GM19023 (cell line): Measurements from ENCODE around the gene LIMA1.
A peak's percentile ranks its signal among the peaks of the same experiment; 100 is the strongest.

Experiments used
- ATAC-seq: cut with Tn5 transposase; IDR thresholded peaks from one replicate; pipeline ENCODE4 v1.9.1; 2021; ENCODE audit warnings: mild to moderate bottlenecking, moderate library complexity; ENCODE audit not compliant: unreplicated experiment

LIMA1 gene

GRCh38 chr12:50192236-50192635 lies 91.1 kb downstream of the LIMA1 start:
- no peak for ATAC-seq

- no peak for ATAC-seq
Measured at GRCh38 chr12:50190859-50191258, 92.5 kb downstream of the LIMA1 start.

GRCh38 chr12:50188875-50189575 lies 94.3 kb downstream of the LIMA1 start:
- ATAC-seq, result no peak

GRCh38 chr12:50188241-50188781 lies 95.0 kb downstream of the LIMA1 start:
- ATAC-seq, result no peak

- ATAC-seq, result peak; percentile 52
Measured at GRCh38 chr12:50187084-50187900, 96.0 kb downstream of the LIMA1 start.

GRCh38 chr12:50186681-50187080 lies 96.6 kb downstream of the LIMA1 start:
- no peak for ATAC-seq

GRCh38 chr12:50185970-50186663 lies 97.2 kb downstream of the LIMA1 start:
- no peak for ATAC-seq

GRCh38 chr12:50185301-50185895 lies 97.9 kb downstream of the LIMA1 start:
- ATAC-seq, result no peak

GRCh38 chr12:50184261-50184660 lies 99.1 kb downstream of the LIMA1 start:
- no peak for ATAC-seq

- no peak for ATAC-seq
Measured at GRCh38 chr12:50182461-50182860, 100.9 kb downstream of the LIMA1 start.

GRCh38 chr12:50181691-50182090 lies 101.6 kb downstream of the LIMA1 start:
- ATAC-seq, result no peak

GRCh38 chr12:50175716-50176026 lies 107.6 kb downstream of the LIMA1 start:
- ATAC-seq, result no peak

- no peak for ATAC-seq
Measured at GRCh38 chr12:50174971-50175715, 108.2 kb downstream of the LIMA1 start.

GRCh38 chr12:50167049-50167828 lies 116.1 kb downstream of the LIMA1 start, which contains the start of gene CERS5:
Gene CERS5, minus strand, starts transcription at chr12:50167369. Its CDS starts 72 bp downstream, at chr12:50167297.
- peak; percentile 96 for ATAC-seq

GRCh38 chr12:50166799-50167048 lies 116.6 kb downstream of the LIMA1 start:
- ATAC-seq, result peak; percentile 32

- ATAC-seq, result no peak
Measured at GRCh38 chr12:50164963-50165362, 118.4 kb downstream of the LIMA1 start.

- no peak for ATAC-seq
Measured at GRCh38 chr12:50162230-50162629, 121.1 kb downstream of the LIMA1 start.

- ATAC-seq, result no peak
Measured at GRCh38 chr12:50160643-50161042, 122.7 kb downstream of the LIMA1 start.

- ATAC-seq, result no peak
Measured at GRCh38 chr12:50157259-50157658, 126.1 kb downstream of the LIMA1 start.

- ATAC-seq, result no peak
Measured at GRCh38 chr12:50156641-50157040, 126.7 kb downstream of the LIMA1 start.
